GM03348 (cell line): Measurements from ENCODE around the gene ARHGAP30.
"Not testable (repeated sequence)": the region's sequence is repeated elsewhere in the genome, so short reads cannot be mapped to it uniquely, and the experiment has no call there.

ENCODE experiments used
- DNase-seq: peaks from one replicate; pipeline ENCODE4 v3.0.0; 2012; ENCODE audit warnings: low spot score

ARHGAP30 gene

DNA sequence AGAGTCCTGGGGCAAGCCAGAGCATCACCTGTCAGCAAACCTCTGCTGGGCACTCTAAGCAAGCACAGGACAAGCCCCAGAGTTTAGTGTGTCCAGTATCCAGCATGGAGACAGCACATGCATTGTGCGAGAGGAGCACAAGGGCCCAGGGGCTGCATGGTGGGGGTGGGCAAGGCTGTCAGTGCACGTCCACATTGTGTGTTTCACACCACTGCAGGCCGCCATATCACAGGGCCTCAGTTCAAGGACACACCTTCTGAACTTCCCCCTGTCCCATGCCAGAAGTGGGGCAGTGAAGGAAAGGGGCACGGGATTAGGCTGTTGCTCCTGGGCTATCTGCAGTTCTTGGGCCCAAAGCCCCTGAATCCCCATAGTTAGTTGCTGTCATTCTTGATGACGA, 30.1 kb downstream of the ARHGAP30 start:
- DNase-seq: no peak

DNA sequence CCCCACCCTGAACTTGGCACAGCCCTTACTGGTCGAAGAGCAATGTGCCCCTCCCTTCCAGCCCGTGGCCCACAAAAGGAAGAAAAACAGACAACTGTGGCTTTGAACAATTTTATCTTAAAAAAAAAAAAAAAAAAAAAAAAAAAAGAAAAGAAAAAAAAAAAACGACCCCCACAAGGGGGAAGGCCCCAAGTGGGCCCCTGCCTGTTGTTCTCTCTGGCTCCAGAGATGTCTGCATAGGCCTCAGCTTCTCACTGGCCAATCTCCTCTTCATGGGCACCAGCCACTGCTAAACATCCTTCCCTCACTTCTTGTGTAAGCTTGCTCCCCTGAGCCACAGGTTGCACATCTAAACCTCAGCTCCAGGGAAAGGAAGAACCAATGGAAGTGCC, 30.5 kb downstream of the ARHGAP30 start:
- no peak for DNase-seq

DNA sequence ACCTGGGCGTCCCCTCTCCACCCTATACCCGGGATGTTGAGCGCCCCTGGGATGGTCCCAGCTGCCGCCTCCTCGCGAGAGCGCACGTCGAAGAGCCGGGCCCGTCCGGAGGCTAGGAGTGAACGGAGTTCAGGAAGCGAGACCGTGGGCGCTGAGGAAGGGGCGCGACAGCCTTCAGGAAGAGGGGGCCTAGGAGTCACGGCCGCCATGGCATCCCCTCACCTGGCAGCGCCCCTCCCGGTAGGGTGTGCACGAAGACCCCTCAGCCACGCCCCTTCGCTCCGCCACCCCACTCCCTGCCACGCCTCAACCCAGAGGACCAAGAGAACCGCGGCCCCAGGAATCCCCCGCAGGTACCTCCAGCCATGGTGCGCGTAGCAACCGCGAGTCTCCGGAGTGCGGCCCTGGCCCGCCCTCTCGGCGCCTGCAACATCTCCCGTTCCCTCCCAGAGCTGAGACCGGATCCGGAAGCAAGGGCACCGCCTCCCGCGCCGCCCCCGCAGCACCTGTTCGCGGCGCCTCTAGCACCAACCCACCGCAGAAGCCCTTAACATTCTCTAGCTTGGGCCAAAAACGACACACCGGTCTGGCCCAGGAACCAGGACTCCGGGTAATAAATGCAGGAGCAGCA, 31.1 kb downstream of the ARHGAP30 start, which contains the start of gene TSTD1:
Gene TSTD1 (minus strand): TSS at position 442 of the 631 bp plus-strand sequence. CDS start 75 bp downstream, at position 367.
- DNase-seq: no peak

DNA sequence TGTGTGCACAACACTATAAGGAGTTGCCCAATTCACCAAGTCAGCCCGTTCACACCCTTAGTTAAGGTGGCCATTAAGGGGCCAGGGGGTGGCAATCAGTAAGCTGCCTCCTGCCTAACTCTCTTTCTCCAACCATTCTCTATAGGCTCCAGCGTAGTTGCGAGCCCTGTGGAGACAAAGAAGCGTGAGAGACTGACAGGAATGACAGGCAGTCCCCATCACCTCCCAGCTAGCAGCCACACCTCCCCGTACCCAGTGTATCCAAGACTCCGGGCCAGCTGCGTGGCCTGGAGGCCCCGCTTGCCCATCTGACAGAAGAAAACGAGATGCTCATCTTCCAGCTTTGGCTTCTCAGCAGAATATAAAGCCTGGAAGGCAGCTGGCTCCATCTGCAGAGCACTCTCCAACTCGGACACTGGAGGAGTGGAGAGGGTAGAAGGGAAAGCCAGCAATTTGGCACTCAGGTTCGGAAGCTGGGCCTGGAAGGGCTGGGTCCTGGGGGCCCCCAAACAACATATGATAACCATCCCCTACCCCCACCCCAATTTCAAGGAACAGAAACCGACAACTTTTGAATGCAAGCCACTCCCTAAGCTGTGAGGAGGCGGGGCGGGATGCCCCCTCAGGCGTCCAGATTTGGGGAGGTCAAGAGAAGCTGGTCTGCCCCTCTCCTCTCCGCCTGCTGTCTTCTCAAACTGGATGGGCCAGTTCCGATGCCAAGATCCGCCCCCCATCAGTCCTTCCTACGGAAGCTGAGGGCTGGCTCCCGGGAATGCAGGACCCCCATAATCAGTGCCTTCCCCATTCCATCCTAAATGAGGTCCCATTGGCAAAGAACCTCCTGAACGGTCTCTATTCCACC, 31.8 kb downstream of the ARHGAP30 start:
- DNase-seq: no peak

DNA sequence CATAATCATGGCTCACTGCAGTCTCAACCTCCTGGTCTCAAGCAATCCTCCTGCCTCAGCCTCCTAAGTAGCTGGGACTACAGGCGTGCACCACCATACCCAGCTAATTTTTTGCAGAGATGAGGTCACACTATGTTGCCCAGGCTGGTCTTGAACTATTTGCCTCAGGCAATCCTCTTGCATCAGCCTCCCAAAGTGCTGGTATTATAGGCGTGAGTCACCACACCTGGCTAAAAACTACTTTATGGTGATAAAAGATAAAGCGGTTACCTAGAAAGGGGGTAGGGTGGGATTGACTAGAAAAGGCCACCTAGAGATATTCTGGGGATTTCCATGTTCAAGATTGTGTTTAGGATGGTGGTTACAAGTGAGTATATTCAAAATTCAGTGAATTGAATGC, 35.9 kb downstream of the ARHGAP30 start:
- DNase-seq: no peak

DNA sequence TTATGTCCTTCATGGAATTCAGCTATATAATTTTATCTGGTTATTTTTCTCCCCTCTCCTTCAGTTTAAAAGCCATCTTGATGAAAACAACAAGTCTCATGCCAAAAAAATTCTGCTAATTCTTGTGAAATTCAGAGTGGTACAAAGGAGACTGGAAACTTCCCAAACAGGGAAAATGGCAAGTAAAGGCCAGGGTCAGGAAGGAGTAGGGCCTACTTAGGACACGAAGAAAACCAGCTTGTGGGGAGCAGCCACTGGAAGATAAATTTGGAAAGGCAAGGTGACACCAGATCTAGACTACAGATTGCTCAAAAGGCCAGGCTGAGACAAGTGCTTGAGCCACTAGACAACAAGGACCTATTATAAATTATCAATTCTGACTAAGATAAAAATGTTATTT, 37.3 kb downstream of the ARHGAP30 start:
- DNase-seq: no peak

DNA sequence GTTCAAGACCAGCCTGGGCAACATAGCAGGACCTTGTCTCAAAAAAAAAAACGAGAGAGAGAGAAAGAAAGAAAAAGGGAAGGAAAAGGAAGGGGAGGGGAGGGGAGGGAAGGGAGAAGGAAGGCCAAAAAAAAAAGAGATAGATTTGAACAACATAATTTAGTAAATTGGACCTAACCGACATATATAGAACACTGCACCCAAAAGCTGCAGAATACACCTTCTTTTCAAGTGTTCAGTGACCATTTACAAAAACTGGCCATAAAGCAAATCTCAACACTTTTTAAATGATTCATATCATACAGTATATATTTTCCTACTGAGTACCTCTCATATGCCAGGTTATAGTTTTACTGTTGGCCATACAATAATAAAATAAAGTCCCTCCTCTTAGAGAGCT, 37.8 kb downstream of the ARHGAP30 start:
- DNase-seq: no peak

DNA sequence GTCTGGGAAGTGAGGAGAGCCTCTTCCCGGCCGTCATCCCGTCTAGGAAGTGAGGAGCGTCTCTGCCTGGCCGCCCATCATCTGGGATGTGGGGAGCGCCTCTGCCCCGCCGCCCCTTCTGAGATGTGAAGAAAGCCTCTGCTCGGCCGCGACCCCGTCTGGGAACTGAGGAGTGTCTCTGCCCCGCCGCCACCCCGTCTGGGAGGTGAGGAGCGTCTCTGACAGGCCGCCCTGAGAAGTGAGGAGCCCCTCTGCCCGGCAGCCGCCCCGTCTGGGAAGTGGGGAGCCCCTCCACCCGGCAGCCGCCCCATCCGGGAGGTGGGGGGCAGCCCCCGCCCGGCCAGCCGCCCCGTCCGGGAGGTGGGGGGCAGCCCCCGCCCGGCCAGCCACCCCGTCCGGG, 40.2 kb downstream of the ARHGAP30 start:
- DNase-seq: not testable (repeated sequence)

DNA sequence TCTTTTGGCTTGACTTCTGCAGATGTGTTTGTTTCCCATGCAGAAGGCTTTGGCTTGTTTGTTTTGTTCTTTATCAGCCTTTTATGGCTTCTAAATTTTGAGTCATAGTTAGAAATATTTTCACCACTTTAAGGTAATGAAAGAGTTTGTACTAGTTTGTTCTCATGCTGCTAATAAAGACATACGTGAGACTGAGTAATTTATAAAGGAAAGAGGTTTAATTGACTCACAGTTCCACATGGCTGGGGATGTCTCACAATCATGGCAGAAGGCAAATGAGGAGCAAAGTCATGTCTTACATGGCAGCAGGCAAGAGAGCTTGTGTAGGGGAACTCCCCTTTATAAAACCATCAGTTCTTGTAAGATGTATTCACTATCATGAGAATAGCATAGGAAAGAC, 42.7 kb downstream of the ARHGAP30 start:
- not testable (repeated sequence) for DNase-seq

DNA sequence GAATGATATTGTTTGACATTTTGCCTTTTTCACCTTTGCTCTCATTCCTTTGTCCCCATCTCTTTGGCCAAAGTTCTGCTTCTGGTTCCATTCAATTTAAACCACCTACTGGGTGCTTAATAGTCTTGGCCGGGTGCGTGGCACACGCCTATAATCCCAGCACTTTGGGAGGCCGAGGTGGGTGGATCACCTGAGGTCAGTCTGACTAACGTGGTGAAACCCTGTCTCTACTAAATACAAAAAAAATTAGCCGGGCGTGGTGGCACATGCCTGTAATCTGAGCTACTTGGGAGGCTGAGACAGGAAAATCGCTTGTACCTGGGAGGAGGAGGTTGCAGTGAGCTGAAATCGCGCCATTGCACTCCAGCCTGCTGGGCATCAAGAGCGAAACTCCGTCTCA, 47.3 kb downstream of the ARHGAP30 start:
- DNase-seq: not testable (repeated sequence)

DNA sequence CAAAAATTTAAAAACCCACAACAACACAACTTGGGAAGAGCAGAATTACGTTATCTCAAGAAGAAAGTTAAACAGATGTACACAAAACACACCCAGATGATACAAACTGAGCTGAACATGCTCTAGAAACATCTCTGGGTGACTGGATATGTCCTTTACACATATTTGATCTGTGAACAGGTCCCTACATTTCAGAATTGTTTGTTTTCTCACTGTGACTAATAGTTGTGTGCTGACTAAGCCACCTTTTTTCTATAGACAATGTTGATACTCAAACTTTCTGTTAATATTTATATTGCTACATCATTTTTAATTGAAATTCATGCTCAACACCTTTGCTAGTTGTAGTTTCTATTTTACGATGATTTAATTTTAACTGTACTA, 47.7 kb downstream of the ARHGAP30 start:
- no peak for DNase-seq

DNA sequence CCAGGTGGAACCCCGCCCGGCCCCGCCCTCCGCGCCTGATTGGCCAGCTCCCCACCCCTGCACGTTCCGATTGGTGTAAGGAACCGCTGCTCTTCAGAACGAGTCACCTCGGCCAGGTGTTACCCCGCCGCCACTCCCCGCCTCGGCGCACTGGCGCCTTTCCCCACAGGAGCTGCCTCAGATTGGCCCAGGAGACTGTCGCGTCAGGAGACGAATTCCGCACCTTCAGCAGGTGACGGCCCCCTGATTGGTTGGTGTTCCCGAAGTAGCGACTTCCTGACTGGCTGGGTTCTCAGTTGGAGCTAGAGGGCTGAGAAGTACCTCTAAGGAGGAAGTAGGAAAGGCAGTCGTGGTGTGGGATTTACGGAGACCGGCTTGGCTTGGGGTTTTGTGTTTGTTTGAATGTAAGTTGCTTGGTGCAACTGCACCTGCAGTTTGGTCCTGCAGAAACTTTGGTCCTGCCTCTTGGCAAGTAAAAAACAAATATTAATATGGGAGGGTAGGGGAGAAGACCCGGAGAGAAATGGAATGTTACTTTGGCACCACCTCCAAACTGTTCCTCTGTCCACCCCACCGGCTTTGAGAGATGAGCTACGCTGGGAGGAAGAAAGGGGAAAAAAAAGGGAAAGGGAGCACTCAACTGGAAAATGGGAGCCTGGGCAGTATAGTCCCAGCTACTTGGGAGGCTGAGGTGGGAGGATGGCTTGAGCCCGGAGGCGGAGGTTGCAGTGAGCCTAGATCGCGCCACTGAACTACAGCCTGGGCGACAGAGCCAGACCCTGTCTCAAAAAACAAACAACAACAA, 48.3 kb downstream of the ARHGAP30 start:
- peak; percentile 83 for DNase-seq

DNA sequence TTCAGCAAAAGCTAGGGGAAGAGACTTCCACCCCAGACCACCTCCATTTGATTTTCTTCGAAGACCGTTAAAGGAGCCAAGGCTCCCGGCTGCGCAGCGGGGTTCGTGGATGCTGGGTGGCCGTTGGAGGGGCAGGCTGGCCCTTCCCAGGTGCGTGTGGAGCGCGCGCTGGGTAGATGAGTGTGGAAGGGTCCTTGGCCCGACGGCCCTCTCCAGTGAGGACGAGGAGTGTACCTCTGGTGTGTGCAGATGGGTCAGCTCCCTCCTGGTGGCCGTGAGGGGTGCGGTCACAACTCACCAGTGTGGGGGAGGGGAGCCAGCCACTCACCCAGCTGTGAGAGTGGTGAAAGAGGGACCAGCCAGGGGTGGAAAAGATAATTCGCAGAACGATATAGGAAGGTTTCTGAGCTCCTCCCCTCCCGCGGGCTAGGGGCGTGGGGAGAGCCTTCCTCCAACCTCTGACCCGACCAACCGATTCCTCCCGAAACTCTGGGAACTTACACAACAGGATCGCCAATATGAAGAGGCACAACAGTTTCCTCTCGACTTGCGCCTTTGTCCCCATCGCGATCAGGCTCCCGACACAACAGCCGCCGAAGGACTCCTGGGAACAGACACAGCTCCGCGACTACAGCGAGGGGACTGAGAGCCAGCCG, 49.1 kb downstream of the ARHGAP30 start, which contains the start of gene F11R:
Gene F11R (minus strand): TSS at position 644 of the 656 bp plus-strand sequence. CDS start 79 bp downstream, at position 565.
- DNase-seq: peak; percentile 34

DNA sequence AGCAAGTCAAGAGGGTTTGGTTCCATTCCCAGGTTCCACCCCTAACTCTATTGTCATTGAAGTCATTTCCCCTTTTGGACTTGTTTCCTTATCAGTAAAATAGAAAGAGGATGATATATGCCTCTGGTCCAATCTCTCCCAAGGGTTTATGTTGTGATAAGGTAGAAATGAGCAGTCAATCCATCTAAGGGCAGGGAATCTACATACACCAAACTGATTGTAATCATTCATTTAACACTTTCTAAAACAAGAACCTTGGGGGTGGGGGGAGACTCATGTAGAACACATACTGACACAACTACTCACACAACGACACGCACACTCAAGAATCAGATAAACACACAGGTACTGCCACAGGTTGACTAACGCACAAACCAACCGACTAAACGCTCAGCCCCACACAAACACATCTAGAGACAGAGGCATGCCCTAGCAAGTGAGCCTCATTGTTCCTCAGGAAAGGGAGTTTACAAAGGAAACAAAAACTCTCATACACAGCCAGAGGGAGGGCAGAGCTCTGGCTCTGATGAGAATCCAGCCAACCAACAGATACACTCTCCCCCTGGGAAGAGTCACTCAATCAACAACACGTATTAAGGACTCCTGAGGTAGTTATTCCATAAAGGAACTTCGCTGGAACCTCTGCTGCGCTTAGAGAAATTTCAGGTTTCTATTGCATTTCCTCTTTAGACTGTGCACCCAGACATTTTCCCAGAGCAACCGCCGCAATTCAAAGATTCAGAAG, 49.8 kb downstream of the ARHGAP30 start:
- peak; percentile 23 for DNase-seq

DNA sequence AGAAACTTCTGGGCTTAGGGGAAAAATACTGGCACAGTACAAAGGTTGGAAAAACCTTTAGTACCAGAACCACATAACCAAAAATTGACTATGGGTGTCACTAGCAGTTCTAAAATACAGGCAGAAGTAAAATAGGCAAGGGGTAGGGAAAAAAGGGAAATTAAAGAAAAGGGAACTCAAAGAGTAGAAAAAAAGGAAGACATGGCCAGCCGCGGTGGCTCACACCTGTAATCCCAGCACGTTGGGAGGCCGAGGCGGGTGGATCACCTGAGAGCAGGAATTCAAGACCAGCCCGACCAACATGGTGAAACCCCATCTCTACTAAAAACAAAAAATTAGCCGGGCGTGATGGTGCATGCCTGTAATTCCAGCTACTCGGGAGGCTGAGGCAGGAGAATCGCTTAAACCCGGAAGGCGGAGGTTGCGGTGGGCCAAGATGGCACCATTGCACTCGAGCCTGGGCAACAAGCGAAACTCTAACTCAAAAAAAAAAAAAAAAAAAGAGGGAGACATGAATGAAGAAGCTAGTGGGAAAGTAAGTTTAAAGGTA, 50.5 kb downstream of the ARHGAP30 start:
- DNase-seq: not testable (repeated sequence)

DNA sequence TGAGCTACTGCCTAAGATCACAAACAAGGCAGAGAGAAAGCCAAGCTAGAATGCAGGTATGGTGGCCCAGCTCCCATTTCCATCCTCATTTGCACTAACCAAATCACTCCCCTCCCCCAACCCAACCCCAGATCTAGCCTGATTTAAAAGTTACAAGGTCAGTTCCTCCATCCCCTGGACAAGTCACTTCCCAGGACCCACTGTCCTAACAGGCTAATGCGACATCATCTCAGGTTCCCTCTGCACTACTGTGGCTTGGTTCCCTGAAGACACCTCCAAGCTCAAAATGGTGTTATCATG, 51.1 kb downstream of the ARHGAP30 start:
- no peak for DNase-seq

DNA sequence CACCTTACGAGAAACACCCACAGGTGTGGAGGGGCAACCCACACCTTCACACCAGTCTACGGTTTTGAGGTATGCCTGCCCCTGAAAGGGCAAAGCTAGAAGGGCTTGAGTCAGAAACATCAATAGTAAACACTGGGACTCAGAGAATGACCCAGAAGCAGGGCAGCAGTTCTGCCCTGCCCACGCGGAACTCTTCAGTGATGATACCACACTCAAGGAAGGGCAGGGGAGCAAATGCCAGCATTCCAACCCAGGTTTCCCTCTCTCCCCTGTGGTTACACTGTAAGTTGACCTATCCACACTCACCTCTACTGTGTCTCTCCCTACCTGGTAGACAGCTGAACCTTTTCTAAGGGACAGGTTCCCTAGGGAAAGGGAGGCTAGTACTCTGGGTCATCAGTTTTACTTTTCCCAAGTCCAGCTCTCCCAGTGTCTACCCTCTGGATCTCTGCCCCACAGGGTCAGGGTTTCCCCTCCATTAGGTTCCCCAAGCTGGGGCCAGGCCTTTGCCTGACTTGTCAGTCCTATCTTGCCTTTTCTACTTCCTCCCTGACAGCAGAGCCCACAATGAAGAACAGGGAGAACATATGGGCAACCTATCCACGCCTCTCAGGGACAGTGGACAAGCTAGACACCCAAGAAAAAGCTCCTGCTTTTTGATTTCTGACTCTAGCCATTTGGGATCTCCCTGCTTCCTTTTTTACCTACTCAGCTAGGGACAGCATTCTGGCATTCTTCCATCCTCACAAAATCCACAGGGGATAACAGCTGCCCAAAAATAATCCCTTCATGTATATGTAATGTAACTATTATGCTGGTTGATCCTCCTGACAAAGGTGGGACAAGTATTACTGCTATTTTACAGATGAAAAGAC, 51.7 kb downstream of the ARHGAP30 start:
- DNase-seq: no peak

DNA sequence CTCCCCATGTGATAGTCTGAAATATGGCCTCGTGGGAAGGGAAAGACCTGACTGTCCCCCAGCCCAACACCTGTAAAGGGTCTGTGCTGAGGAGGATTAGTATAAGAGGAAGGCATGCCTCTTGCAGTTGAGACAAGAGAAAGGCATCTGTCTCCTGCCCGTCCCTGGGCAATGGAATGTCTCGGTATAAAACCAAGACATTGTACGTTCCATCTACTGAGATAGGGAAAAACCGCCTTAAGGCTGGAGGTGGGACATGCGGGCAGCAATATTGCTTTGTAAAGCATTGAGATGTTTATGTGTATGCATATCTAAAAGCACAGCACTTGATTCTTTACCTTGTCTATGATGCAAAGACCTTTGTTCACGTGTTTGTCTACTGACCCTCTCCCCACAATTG, 52.5 kb downstream of the ARHGAP30 start:
- not testable (repeated sequence) for DNase-seq

DNA sequence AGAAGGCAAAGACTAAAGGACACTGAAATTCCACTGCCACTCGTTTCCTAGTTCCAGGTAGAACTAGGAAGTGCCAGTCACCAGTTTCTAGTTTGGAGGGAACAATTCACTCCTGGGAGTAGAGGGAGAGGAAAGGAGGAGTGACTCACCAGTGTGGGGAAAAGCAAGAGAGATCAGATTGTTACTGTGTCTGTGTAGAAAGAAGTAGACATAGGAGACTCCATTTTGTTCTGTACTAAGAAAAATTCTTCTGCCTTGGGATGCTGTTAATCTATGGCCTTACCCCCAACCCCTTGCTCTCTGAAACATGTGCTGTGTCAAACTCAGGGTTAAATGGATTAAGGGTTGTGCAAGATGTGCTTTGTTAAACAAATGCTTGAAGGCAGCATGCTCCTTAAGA, 53.0 kb downstream of the ARHGAP30 start:
- DNase-seq: not testable (repeated sequence)
